ENCODE results near the gene CDHR5.

The CDHR5 gene

GRCh38 chr11:645536-645935 lies 20.8 kb upstream of the CDHR5 start:
- no peak for DNase-seq (ENCODE audit: low read depth)

- no peak for DNase-seq (ENCODE audit: low read depth)
These were observed 19.3 kb upstream of the CDHR5 start for GRCh38 chr11:643849-644738.

- DNase-seq (ENCODE audit: low read depth) = no peak
These were observed 18.6 kb upstream of the CDHR5 start for GRCh38 chr11:643366-643765.

- DNase-seq (ENCODE audit: low read depth) = no peak
These were observed 17.1 kb upstream of the CDHR5 start for GRCh38 chr11:641806-642370.

GRCh38 chr11:640021-640706 lies 15.4 kb upstream of the CDHR5 start:
- no peak for DNase-seq (ENCODE audit: low read depth)

GRCh38 chr11:639332-639955 lies 14.7 kb upstream of the CDHR5 start:
- no peak for DNase-seq (ENCODE audit: low read depth)

- DNase-seq (ENCODE audit: low read depth) = no peak
These were observed 14.0 kb upstream of the CDHR5 start for GRCh38 chr11:638631-639331.

- DNase-seq (ENCODE audit: low read depth) = no peak
These were observed 13.1 kb upstream of the CDHR5 start for GRCh38 chr11:637593-638521.

GRCh38 chr11:637333-637592 lies 12.5 kb upstream of the CDHR5 start:
- DNase-seq (ENCODE audit: low read depth) = no peak

- no peak for DNase-seq (ENCODE audit: low read depth)
These were observed 12.0 kb upstream of the CDHR5 start, which contains the start of gene DRD4 for GRCh38 chr11:636511-637332. Gene DRD4, plus strand, starts transcription at chr11:637269. Its CDS starts 36 bp downstream, at chr11:637305.

- no peak for DNase-seq (ENCODE audit: low read depth)
These were observed 11.3 kb upstream of the CDHR5 start for GRCh38 chr11:635945-636510.

- DNase-seq (ENCODE audit: low read depth) = no peak
These were observed 6.1 kb upstream of the CDHR5 start for GRCh38 chr11:630871-631270.

GRCh38 chr11:629237-629583 lies 4.5 kb upstream of the CDHR5 start:
- DNase-seq (ENCODE audit: low read depth) = no peak

- no peak for DNase-seq (ENCODE audit: low read depth)
These were observed 3.3 kb upstream of the CDHR5 start for GRCh38 chr11:628056-628455.

GRCh38 chr11:627308-627576 lies 2.5 kb upstream of the CDHR5 start:
- no peak for DNase-seq (ENCODE audit: low read depth)

GRCh38 chr11:626475-627307 lies 1.9 kb upstream of the CDHR5 start, which contains the start of gene SCT:
Gene SCT, minus strand, starts transcription at chr11:627181. Its CDS starts 38 bp downstream, at chr11:627143.
- DNase-seq (ENCODE audit: low read depth) = no peak

GRCh38 chr11:625636-626268 lies 997 bp upstream of the CDHR5 start:
- no peak for DNase-seq (ENCODE audit: low read depth)

GRCh38 chr11:623999-624704 lies 603 bp downstream of the CDHR5 start:
- no peak for DNase-seq (ENCODE audit: low read depth)

Measured in activated T-helper 9 cell treated with anti-CD3 and anti-CD28 coated beads, Interleukin-2, amount 50 U/mL, for 16 hours (primary cell).